ENCODE data around the gene PIKFYVE.

GRCh38 chr2:208366215-208367127 is 100.4 kb downstream of the PIKFYVE start:
- TF ChIP-seq EZH2phosphoT487 (IDR thresholded peaks at IDR 0.05; ENCODE audit: insufficient read depth, low read depth) = no peak
- no peak for TF ChIP-seq EZH2 (IDR thresholded peaks at IDR 0.05; ENCODE audit: insufficient read depth, poor library complexity, severe bottlenecking)

Measured in GM23248 (cell line).